C1 segment of cervical spinal cord (tissue), 14 donors: Measurements from ENCODE around the gene FAM177B.
"Not testable (repeated sequence)": the region's sequence is repeated elsewhere in the genome, so short reads cannot be mapped to it uniquely, and the experiment has no call there.

Experiments
- DNase-seq, 14 donors: peaks; one replicate each; lab custom pipeline; 2025; lab: John Stamatoyannopoulos, UW

FAM177B gene

DNA sequence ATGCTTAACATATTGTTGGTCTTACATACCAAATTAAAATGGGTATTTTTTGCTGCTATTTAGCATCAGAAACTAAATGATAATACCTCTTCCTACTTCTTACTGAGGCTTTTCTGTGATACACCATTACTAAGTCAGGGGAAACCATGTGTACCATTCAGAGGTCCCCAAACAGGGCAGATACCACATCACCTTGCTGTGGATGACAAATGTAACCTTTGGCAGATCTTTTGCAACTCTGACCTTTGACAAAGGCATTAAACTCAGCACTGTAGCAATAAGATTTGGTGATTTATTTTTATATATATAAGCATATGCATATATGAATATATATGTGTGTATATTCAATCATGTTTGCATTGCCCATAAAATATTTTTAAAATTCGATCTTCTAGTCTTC, 2.9 kb downstream of the FAM177B start:
- no peak for DNase-seq

DNA sequence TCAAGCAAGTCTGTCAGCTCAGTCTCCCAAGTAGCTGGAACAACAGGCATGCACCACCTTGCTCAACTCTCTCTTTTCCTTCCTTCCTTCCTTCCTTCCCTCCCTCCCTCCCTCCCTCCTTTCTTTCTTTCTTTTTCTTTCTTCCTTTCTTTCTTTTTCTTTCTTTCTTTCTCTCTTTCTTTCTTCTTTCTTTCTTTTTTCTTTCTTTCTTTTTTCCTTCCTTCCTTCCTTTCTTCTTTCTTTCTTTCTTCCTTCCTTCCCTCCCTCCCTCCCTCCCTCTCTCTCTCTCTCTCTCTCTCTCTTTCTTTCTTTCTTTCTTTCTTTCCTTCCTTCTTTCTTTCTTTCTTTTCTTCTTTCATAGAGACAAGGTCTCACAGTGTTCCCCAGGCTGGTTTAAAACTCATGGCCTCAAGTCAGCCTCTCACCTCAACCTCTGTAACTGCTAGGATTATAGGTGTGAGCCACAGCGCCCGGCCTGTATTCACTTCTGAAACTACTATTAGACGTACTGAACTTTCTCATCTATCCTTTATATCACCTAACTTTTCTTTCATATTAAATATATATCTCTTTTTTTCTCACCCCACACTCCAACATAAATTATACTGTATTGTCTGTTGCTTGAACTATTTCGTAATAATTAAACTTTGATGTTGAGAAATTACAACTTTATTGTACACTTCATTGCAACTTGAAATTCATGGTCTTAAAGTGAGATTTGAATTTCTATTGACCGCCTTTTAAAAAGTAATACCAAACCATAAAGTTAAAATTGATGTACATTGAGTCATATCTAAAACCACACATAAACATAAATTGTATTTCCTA, 4.8 kb downstream of the FAM177B start:
- DNase-seq, result not testable (repeated sequence)

DNA sequence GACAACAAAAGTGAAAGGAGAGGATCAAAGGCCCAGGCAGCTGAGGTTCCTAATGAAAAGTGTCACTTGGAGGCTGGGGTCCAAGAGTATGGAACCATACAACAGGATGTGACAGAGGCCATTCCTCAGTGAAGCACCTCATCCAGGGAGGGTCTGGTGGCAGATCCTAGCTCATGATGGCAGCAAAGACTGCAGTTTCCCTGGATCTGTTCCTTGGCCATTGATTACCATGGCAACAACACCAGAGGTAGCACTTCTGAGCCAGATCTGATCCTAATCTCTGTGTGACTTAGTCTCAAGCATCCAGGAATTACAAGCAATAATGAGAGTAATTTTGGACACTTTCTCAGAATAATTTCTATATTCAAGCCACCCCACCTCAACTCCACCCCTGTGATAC, 12.9 kb downstream of the FAM177B start:
- no peak for DNase-seq

DNA sequence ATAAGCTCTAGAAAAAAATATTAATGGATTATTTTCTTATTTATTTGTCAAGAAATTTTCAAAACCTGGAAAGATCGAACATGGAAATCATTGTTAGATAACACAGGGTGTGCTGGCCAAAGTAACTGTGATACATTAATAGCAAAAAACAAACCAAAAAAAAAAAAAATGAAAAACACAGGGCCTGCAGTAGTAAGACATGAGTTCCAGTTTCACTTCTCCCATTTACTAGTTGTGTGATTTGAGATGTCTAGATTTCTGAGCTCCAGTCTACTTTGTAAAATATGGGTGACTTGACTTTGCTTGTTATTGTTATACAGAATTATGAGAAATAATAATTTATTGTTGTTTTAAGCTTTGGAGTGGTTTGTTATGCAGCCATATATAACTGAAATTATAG, 13.6 kb downstream of the FAM177B start:
- DNase-seq, result no peak

DNA sequence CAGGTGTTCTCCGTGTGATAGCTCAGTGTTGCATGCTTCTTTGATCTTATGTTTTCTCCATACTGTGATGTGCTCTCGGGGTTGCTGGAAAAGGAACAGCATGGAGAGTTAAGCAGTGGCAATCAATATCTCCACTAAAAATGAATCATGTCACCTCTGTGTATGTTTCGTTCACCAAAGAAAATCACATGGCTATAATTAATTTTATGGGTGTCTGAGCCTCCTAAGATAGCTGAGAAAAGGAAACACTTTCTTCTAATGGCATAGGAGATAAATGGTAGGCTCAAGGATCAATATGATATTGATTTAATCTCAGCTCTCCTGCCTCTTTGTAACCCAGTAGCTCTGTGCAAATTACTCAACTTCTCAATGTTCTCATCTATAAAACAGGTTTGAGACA, 14.3 kb downstream of the FAM177B start:
- DNase-seq, result no peak

DNA sequence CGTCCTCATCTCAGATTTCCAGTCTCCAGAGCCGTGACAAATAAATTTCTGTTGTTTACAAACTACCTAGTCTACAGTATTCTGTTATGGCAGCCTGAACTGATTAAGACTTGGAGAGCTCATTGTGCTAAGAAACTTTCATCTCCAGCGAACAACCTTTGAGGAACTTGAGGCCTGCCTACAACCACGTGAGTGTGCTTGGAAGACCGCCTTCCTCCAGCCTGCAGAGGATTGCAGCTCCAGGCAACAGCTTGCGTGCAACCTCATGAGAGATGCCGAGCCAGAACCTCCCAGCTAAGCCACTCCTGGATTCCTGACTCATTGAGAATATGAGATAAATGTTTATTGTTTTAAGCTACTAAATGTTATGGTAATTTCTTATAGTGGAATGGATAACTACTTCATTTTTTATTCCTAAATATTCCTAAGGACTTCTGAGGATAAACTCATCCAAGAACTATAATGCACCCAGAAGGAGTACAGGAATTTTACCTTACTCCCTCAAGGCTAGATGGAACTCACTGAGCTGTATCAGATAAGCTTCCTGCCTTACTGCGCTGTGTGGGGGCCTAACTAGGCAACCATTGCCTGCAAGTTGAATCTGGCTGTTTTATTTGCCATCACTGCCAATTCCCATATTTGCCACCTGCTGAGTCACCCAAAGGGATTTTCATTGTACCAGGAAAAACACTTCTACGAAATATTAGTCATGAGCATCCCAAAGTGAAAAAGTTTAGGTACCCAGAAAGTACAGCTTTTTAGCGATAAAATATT, 17.6 kb downstream of the FAM177B start:
- peak in 5 of 14 donors; percentile 3 to 37 (median 22) for DNase-seq

DNA sequence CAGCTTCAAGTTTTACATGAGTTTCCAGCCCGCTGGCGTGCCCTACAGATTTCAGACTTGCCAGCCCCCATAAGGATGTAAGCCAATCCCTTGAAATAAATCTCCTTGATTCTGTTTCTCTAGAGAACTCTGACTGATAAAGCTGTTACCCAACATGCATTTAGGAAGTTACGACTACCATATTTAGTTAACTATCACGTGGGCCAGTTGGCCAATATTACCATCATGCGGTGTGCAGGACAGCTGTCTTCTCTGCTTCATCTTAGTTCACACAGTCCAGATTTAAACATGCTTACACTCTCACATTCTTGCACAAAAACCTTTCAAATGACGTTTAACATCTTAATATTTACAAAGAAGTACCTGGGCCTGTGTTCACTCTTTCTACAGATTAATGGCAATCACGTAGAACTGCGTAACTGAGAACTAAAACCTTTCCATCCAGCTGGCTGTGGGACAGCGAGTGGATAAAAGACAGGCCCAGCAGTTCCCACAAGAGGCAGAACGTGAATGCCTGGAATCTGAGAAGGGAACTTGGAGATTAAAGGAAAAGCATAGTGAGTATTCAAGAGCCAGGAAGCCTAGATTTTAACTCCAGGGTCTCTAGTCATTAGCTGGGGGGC, 20.8 kb downstream of the FAM177B start:
- DNase-seq, result peak in 1 of 14 donors; percentile 18

DNA sequence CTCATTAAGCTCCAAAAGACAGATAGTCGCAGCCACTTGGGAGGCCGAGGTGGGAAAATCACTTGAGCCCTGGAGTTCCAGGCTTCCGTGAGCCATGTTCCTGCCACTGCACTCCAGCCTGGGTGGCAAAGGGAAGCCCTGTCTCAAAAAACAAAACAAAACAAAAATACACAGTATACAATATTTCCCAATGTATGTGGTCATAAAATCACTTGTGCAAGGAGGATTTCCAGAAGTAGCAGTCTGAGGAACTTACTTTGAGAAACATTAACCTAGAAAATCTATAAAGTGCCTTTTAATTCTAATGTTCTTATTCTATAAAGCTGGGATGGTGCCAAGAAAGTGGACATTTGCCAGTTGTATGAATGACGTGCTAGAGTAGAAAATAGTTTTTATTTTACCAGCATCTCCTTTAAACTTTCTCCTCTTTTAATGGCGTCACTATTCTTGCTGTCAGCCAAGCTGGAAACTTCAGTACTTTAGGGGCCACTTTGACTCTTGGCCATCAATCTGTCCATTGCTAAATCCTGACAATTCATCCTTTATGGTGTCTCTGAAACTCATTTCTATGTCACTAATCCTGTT, 22.5 kb downstream of the FAM177B start:
- DNase-seq, result no peak

DNA sequence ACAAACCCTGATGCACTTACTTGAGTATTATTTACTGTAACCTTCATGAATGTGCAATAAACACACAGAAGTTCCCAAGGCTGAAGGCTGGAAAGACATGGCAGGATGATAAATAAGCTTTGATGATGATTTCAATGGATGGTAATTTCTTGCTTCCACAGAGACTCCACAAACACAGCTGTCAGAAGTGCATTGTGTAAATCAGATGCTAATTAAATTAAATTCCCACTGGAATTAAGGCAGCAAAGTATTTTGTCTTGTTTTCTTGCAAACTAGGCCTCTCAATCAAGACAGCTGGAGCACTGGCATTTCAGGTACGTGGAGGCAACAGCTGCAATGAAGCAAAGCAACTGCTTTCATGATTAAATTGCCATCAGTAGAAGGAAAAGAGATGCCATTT, 24.1 kb downstream of the FAM177B start:
- no peak for DNase-seq

DNA sequence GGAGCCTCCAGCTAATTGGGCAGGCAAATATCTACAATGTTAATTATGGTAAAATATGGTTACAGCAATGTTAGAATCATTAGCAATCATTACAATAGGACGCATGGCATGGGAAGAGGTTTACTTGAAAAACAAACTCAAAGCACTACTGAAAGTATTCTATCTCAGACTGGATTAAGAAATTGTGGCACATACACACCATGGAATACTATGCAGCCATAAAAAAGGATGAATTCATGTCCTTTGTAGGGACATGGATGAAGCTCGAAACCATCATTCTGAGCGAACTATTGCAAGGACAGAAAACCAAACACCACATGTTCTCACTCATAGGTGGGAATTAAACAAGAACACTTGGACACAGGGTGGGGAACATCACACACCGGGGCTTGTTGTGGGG, 25.2 kb downstream of the FAM177B start:
- not testable (repeated sequence) for DNase-seq

DNA sequence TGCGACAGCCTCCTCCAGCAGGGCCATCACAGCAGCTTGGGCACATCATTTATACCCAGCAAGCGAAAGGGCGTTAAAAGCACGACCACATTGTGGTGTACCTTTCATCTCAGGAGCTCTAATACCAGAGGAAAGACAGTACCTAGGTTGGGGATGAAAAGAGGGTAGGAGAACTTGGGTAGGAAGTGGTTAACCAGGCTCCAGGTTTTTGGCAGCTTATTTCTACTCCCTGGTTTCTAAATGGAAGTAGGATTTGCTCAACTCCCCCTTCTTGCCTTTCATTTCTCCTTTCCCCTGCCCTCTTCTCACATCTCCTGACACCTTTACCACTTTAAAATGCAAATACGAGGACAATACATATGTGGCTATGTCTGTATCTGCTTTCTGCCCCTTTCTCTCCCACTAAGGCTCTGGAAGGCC, 30.2 kb downstream of the FAM177B start:
- DNase-seq, result no peak

DNA sequence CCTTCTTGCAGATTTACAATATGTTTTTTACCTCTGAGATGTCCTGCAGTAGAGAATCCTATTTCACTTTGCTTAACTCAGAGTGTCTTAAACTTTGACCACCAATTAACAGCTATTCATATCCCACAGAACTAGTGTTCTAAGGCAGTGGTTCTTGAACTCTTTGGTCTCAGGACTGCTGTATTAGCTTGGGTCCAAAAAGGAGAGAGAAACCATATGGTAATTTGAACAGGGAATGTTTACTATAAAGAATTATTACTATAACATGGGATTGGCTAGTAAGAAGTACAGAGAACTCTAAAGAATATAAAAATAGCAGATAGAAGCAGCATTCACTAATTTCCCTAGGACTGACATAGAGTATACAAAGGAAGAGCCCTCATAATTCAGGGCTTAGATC, 31.6 kb downstream of the FAM177B start:
- no peak for DNase-seq

DNA sequence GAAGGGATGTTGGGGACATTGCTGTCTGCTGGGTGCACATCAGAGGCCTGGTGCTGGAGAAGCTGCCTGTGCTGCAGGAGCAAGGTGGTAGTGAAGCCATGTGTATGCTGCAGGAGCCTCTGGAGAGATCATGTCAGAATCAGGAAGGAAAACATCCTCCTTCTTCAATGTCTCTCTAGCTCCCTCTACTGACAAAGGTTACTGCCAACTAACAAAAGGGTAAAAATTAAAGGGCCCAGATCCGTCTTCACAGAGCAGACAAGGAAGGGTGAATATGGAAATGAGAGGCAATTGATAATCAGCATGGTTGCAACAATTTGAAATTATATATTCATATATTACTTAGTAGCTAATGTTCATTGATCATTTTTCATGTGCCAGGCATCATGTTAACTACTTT, 32.2 kb downstream of the FAM177B start:
- no peak for DNase-seq

DNA sequence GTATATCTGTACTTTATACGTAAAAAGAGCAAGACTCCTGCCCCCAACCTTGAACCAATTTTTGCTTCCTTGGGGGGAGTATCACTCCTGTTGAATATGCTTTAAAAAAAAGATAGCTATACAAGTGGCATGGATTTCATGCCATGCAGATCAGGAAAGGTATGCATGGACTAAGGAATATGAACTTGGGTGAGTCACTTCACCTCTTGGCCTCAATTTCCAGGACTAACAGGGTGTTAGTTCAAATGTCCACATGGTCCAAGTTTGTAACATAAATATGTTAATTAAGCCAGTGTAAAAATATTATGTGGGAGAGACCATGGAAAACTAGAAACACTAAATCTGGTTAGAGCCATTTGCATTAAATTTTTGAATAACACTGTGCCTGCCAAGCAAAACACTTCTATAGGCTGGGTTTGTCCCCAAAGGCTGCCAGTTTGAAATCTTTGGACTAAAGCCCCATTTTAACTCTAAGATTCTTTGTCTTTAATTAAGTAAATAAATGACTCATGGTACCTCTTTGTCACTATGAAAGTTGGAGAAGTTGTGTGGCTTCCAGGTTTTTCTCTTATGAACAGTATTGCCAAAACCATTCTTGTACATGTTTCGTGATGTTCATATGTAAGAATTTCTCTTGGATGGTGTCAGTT, 33.1 kb downstream of the FAM177B start:
- DNase-seq, result no peak

DNA sequence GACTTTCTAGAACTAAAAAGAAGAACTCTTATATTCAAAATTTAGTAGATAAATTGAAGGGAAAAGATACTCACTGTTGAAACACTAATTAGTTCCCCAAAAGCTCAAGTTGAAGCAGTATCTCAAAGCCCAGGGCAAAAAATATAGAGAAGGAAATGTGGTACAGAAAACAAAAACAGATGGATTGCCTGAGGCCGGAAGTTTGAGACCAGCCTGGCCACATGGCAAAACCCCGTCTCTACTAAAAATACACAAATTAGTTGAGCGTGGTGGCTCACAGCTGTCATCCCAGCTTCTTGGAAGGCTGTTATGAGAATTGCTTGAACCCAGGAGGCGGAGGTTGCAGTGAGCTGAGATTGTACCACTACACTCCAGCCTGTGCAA, 36.0 kb downstream of the FAM177B start:
- DNase-seq, result peak in 5 of 14 donors; percentile 10 to 78 (median 25)

DNA sequence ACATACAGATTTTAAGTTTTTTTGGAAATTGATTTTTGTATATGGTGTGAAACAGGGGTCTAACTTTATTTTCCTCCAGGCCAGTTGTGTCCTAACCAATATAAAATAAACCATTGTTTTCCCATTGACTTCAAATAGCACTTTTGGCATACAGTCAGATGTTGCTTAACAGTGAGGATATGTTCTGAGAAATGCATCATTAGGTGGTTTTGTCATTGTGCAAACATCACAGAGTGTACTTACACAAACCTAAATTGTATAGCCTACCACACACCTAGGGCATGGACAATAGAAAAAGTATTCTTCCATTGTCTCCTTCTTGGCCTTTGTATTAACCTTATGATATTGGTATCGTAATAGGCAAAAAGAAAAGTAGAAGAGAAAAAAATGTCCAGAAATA, 40.5 kb downstream of the FAM177B start:
- no peak for DNase-seq

DNA sequence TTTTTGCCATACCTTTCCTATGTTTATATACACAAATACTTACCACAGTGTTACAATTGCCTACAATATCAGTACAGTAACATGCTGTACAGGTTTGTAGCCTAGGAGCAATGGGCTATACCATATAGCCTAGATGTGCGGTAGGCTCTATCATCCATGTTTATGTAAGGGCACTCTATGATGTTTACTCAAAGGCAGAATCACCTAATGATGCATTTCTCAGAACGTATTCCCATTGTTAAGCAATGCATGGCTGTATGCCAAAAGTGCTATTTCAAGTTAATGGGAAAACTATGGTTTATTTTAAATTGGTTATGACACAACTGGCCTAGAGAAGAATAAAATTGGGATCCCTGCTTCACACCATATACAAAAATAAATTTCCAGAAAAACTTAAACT, 41.0 kb downstream of the FAM177B start:
- no peak for DNase-seq

DNA sequence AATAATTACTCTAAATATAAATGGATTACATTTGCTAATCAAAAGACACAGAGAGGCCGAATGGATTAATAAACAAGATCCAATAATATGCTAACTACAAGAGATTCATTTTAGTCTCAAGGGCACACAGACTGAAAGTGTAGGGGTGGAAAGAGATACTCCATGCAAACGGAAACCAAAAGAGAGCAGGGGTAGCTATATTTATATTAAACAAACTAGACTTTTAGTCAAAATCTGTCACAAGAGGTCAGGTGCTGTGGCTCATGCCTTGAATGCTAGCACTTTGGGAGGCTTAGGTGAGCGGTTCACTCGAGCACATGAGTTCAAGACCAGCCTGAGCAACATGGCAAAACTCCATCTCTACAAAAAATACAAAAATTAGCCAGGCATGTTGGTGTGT, 44.2 kb downstream of the FAM177B start:
- DNase-seq, result no peak

DNA sequence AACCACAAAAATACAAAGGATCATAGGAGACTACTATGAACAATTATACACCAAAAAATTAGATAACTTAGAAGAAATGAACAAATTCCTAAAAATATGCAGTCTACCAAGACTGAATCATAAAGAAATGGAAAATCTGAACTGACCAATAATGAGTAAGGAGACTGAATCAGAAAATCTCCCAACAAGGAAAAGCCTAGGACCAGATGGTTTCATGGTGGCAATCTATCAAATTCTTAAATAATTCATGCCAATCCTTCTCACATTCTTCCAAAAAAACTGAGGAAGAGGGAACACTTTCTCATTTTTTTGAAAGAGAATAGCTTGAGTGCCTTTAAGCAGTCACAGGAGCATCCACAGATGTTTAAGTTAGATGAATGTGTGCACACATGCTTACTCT, 46.0 kb downstream of the FAM177B start:
- no peak for DNase-seq

DNA sequence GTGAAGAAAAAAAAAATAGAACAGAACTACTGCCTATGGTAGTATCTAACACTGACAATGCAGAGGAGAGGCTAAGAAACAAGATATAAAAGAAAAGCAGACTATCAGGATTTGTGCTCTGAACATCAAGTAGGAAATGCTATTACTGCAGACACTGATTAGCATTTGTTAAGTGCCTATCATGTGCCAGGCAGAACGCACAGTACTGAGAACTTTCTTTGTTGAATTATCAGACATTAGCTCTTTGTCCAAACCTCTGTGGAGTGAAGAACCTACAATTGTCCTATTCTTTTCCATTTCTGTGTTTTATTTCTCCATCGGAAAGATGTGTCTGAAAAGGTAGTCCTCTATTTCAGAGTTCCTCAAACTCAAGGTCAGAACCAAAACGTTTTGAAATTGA, 47.4 kb downstream of the FAM177B start:
- peak in 1 of 14 donors; percentile 4 for DNase-seq

DNA sequence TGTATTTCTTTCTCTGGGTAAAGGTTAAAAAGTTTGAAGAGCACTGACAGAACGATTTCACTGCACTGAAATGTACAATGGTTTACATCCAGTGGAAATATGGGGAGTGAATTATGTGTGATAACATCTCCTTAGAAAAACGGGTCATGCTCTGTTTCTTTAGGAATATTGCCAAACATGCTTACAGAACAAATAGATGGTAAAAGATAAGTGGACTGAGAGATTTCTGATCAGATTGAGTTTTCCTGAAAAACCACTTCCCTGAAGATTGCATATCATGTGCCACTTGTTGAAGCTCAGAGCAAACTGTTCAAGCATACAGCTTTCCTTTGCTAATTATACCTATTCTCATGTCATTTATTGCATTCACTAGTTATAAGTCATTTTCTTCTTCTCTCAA, 47.9 kb downstream of the FAM177B start:
- no peak for DNase-seq

DNA sequence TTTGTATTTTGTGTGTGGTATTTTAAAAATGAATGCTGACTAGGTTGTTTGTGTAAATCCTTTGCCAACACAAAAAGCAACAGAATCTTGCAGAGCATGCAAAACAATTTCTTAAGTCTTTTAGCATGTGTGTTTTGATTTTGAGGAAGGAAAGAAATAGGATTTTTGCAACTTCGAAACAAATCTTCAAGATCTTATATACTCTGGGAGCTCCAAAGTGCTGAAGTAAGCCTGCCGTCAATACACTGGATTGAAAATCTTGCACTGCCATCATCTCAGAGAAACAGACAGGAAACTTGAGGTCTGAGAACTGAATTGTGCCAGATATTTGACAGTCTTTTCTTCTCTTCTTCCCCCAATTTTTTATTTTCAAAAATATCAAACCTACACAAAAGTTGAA, 48.5 kb downstream of the FAM177B start:
- DNase-seq, result no peak
